HepG2 (cell line): ENCODE measurements around the gene PET100. TPM values are rescaled to one million over a fixed set of nuclear protein-coding genes. Genes with fewer than 3 reads are reported as not detected.

Experiments used
- FOXC1 ChIP-seq: sonication (generic); formaldehyde crosslinking; IDR thresholded peaks from 2 replicates; pipeline ENCODE4 v1.8.0; 2022; ENCODE audit warnings: mild to moderate bottlenecking, missing genetic modification reagents, borderline replicate concordance
- HMG20A ChIP-seq: IDR thresholded peaks from 2 replicates; pipeline ENCODE4 v1.6.1; 2016; ENCODE audit warnings: borderline replicate concordance
- MTF1 ChIP-seq: sonication (generic); formaldehyde crosslinking; IDR thresholded peaks from 2 replicates; pipeline ENCODE4 v1.5.0; 2020; ENCODE audit warnings: missing genetic modification reagents
- NAIF1 ChIP-seq: sonication (generic); formaldehyde crosslinking; IDR thresholded peaks from 2 replicates; pipeline ENCODE4 v1.5.0; 2020; ENCODE audit warnings: mild to moderate bottlenecking, missing genetic modification reagents, borderline replicate concordance
- PHB2 ChIP-seq: fragments of 450-650 bp; IDR thresholded peaks from 2 replicates; pipeline ENCODE4 v1.6.1; 2018; ENCODE audit not compliant: partially characterized antibody
- RARG ChIP-seq: sonication (generic); formaldehyde crosslinking; IDR thresholded peaks from 2 replicates; pipeline ENCODE4 v1.4.0; 2020; ENCODE audit warnings: low read depth, mild to moderate bottlenecking, missing genetic modification reagents
- SETDB1 ChIP-seq: sonication (generic); formaldehyde crosslinking; IDR thresholded peaks from 2 replicates; pipeline ENCODE4 v1.5.1; 2020; ENCODE audit warnings: missing genetic modification reagents, mild to moderate bottlenecking, borderline replicate concordance
- WIZ ChIP-seq: sonication (generic); formaldehyde crosslinking; IDR thresholded peaks from 2 replicates; pipeline ENCODE4 v1.5.1; 2020; ENCODE audit warnings: mild to moderate bottlenecking, missing genetic modification reagents
- ZMYM2 ChIP-seq: sonication (generic); formaldehyde crosslinking; IDR thresholded peaks from 2 replicates; pipeline ENCODE4 v1.8.0; 2022; ENCODE audit warnings: mild to moderate bottlenecking, missing genetic modification reagents
- ZNF264 ChIP-seq: sonication (generic); formaldehyde crosslinking; IDR thresholded peaks from 2 replicates; pipeline ENCODE4 v1.4.0; 2020; ENCODE audit warnings: missing genetic modification reagents
- polyA plus RNA-seq, 8 experiments: library from polyadenylated mRNA; depleted of rRNA in 3 of 8; stranded (reverse) in 7 of 8; unstranded in 1 of 8; fragments of >200 nt; fragmentation: Illumina TruSeq in 4 of 8; extraction: Trizol in 4 of 8; gene quantifications; 2 replicates each; pipeline versions ENCODE4 v1.2.1 to v1.2.3, GENCODE V29; 2011 to 2016; ENCODE audit warnings: low read depth in 4 of 8, missing spikeins in 1 of 8, mixed read lengths in 1 of 8; ENCODE audit not compliant: insufficient read depth in 1 of 8
- total RNA-seq, 5 experiments: library from RNA; depleted of rRNA; stranded (reverse); fragments of >200 nt; fragmentation: Illumina TruSeq; extraction: Trizol; gene quantifications; 2 replicates each; pipeline ENCODE4 v1.2.3, GENCODE V29; 2016; ENCODE audit warnings: low read depth in 1 of 5
- TF ChIP-seq, protein P1 (sequence below): sonication (generic); formaldehyde crosslinking; IDR thresholded peaks from 2 replicates; pipeline ENCODE4 v1.4.0; 2020; ENCODE audit warnings: missing genetic modification reagents, borderline replicate concordance
- TF ChIP-seq, protein P2 (sequence below): sonication (generic); formaldehyde crosslinking; IDR thresholded peaks from 2 replicates; pipeline ENCODE4 v1.4.0; 2020; ENCODE audit warnings: mild to moderate bottlenecking, missing genetic modification reagents
- TF ChIP-seq, protein P3 (sequence below): sonication (generic); formaldehyde crosslinking; IDR thresholded peaks from 2 replicates; pipeline ENCODE4 v1.8.0; 2022; ENCODE audit warnings: missing genetic modification reagents, low read depth, mild to moderate bottlenecking, borderline replicate concordance
- TF ChIP-seq, protein P4 (sequence below): sonication (generic); formaldehyde crosslinking; IDR thresholded peaks from 2 replicates; pipeline ENCODE4 v1.8.0; 2022; ENCODE audit warnings: mild to moderate bottlenecking, missing genetic modification reagents, moderate library complexity
- TF ChIP-seq, protein P5 (sequence below), 2 experiments: sonication (generic) in 1 of 2; formaldehyde crosslinking in 1 of 2; IDR thresholded peaks; 2 replicates each; pipeline versions ENCODE4 v1.4.0 to v1.6.1; 2018 to 2020; ENCODE audit warnings: missing genetic modification reagents in 2 of 2, borderline replicate concordance in 1 of 2, low read depth in 1 of 2, mild to moderate bottlenecking in 1 of 2, missing biosample characterization in 1 of 2
- TF ChIP-seq, protein P6 (sequence below): sonication (generic); formaldehyde crosslinking; IDR thresholded peaks from 2 replicates; pipeline ENCODE4 v1.4.0; 2020; ENCODE audit warnings: missing genetic modification reagents

PET100 gene
- total and polyA plus RNA-seq, 2 of the 13 experiments (the other 11 are each of a cell fraction or from before 2014, with no cell fraction given) = 22.3 to 66.5 TPM

DNA sequence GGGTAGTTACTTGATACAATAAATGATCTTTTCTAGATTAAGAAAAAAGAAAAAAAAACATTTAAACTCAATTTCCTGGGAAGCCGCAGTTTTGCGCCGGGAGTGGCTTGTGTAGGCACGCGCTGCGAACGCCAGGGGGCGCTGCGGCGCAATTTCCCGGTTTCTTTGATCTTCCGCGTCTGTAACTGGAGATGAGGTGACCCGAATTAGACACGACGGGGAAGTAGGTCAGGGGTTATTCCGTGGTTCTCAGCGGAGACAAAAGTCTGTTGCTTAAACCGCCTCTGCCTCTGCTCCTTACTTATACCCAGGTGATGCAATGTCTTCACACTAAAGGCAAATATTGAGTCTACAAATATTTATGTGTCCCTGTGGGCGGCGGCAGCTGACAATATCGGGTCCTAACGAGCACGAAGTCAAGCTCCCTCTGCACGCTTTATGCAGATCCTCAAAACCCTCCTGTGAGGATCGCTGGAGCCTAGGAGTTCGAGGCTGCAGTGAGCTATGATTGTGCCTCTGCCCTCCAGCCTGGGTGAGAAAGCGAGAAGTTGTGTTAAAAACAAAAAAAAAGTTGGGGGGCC, 22.6 kb downstream of the PET100 start (continued):
- TF ChIP-seq, protein P1, sequence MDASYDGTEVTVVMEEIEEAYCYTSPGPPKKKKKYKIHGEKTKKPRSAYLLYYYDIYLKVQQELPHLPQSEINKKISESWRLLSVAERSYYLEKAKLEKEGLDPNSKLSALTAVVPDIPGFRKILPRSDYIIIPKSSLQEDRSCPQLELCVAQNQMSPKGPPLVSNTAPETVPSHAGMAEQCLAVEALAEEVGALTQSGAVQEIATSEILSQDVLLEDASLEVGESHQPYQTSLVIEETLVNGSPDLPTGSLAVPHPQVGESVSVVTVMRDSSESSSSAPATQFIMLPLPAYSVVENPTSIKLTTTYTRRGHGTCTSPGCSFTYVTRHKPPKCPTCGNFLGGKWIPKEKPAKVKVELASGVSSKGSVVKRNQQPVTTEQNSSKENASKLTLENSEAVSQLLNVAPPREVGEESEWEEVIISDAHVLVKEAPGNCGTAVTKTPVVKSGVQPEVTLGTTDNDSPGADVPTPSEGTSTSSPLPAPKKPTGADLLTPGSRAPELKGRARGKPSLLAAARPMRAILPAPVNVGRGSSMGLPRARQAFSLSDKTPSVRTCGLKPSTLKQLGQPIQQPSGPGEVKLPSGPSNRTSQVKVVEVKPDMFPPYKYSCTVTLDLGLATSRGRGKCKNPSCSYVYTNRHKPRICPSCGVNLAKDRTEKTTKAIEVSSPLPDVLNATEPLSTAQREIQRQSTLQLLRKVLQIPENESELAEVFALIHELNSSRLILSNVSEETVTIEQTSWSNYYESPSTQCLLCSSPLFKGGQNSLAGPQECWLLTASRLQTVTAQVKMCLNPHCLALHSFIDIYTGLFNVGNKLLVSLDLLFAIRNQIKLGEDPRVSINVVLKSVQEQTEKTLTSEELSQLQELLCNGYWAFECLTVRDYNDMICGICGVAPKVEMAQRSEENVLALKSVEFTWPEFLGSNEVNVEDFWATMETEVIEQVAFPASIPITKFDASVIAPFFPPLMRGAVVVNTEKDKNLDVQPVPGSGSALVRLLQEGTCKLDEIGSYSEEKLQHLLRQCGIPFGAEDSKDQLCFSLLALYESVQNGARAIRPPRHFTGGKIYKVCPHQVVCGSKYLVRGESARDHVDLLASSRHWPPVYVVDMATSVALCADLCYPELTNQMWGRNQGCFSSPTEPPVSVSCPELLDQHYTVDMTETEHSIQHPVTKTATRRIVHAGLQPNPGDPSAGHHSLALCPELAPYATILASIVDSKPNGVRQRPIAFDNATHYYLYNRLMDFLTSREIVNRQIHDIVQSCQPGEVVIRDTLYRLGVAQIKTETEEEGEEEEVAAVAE (CRISPR knock-in tag) = peak; percentile 80; the same call in 1 of the 2 replicates
- TF ChIP-seq WIZ (CRISPR knock-in tag) = no peak
- peak; percentile 90 for TF ChIP-seq ZMYM2 (CRISPR knock-in tag)
- 0 out of 2 replicates have a peak, but pooled peaks have one; percentile 69 for TF ChIP-seq FOXC1 (CRISPR knock-in tag)
- TF ChIP-seq NAIF1 (CRISPR knock-in tag) = no peak
- TF ChIP-seq, protein P2, sequence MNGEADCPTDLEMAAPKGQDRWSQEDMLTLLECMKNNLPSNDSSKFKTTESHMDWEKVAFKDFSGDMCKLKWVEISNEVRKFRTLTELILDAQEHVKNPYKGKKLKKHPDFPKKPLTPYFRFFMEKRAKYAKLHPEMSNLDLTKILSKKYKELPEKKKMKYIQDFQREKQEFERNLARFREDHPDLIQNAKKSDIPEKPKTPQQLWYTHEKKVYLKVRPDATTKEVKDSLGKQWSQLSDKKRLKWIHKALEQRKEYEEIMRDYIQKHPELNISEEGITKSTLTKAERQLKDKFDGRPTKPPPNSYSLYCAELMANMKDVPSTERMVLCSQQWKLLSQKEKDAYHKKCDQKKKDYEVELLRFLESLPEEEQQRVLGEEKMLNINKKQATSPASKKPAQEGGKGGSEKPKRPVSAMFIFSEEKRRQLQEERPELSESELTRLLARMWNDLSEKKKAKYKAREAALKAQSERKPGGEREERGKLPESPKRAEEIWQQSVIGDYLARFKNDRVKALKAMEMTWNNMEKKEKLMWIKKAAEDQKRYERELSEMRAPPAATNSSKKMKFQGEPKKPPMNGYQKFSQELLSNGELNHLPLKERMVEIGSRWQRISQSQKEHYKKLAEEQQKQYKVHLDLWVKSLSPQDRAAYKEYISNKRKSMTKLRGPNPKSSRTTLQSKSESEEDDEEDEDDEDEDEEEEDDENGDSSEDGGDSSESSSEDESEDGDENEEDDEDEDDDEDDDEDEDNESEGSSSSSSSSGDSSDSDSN (CRISPR knock-in tag) = peak; percentile 42; the same call in 1 of the 2 replicates
- no peak for TF ChIP-seq SETDB1 (CRISPR knock-in tag)
- TF ChIP-seq, protein P3, sequence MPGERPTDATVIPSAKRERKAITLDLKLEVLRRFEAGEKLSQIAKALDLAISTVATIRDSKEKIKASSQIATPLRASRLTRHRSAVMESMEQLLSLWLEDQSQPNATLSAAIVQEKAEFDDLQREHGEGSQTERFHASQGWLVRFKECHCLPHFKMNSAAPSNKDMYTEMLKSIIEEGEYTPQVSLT (CRISPR knock-in tag) = no peak
- TF ChIP-seq RARG (CRISPR knock-in tag) = no peak
- TF ChIP-seq, protein P4, sequence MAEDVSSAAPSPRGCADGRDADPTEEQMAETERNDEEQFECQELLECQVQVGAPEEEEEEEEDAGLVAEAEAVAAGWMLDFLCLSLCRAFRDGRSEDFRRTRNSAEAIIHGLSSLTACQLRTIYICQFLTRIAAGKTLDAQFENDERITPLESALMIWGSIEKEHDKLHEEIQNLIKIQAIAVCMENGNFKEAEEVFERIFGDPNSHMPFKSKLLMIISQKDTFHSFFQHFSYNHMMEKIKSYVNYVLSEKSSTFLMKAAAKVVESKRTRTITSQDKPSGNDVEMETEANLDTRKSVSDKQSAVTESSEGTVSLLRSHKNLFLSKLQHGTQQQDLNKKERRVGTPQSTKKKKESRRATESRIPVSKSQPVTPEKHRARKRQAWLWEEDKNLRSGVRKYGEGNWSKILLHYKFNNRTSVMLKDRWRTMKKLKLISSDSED (CRISPR knock-in tag) = no peak
- TF ChIP-seq, protein P5, sequence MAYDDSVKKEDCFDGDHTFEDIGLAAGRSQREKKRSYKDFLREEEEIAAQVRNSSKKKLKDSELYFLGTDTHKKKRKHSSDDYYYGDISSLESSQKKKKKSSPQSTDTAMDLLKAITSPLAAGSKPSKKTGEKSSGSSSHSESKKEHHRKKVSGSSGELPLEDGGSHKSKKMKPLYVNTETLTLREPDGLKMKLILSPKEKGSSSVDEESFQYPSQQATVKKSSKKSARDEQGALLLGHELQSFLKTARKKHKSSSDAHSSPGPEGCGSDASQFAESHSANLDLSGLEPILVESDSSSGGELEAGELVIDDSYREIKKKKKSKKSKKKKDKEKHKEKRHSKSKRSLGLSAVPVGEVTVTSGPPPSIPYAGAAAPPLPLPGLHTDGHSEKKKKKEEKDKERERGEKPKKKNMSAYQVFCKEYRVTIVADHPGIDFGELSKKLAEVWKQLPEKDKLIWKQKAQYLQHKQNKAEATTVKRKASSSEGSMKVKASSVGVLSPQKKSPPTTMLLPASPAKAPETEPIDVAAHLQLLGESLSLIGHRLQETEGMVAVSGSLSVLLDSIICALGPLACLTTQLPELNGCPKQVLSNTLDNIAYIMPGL (CRISPR knock-in tag; IDR thresholded peaks at IDR 0.05; ENCODE audit: borderline replicate concordance in 1 of 2, low read depth in 1 of 2) = peak; percentile 54 to 65; a peak in 2 of 4 replicates
- TF ChIP-seq ZNF264 (CRISPR knock-in tag) = no peak; the same call in 1 of the 2 replicates
- TF ChIP-seq, protein P6, sequence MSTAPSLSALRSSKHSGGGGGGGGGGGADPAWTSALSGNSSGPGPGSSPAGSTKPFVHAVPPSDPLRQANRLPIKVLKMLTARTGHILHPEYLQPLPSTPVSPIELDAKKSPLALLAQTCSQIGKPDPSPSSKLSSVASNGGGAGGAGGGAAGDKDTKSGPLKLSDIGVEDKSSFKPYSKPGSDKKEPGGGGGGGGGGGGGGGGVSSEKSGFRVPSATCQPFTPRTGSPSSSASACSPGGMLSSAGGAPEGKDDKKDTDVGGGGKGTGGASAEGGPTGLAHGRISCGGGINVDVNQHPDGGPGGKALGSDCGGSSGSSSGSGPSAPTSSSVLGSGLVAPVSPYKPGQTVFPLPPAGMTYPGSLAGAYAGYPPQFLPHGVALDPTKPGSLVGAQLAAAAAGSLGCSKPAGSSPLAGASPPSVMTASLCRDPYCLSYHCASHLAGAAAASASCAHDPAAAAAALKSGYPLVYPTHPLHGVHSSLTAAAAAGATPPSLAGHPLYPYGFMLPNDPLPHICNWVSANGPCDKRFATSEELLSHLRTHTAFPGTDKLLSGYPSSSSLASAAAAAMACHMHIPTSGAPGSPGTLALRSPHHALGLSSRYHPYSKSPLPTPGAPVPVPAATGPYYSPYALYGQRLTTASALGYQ (CRISPR knock-in tag) = 0 out of 2 replicates have a peak, but pooled peaks have one; percentile 61
- TF ChIP-seq MTF1 (CRISPR knock-in tag) = no peak
- TF ChIP-seq HMG20A (CRISPR knock-in tag) = peak; percentile 96
- TF ChIP-seq PHB2 = no peak
